ENCODE results near the gene IL11. TPM values are rescaled to one million over a fixed set of nuclear protein-coding genes. Genes with fewer than 3 reads are reported as not detected.

The IL11 gene
- total and polyA plus RNA-seq, 2 of the 13 experiments (the other 11 are each of a cell fraction or from before 2014, with no cell fraction given) = 2.5 to 2.9 TPM

DNA sequence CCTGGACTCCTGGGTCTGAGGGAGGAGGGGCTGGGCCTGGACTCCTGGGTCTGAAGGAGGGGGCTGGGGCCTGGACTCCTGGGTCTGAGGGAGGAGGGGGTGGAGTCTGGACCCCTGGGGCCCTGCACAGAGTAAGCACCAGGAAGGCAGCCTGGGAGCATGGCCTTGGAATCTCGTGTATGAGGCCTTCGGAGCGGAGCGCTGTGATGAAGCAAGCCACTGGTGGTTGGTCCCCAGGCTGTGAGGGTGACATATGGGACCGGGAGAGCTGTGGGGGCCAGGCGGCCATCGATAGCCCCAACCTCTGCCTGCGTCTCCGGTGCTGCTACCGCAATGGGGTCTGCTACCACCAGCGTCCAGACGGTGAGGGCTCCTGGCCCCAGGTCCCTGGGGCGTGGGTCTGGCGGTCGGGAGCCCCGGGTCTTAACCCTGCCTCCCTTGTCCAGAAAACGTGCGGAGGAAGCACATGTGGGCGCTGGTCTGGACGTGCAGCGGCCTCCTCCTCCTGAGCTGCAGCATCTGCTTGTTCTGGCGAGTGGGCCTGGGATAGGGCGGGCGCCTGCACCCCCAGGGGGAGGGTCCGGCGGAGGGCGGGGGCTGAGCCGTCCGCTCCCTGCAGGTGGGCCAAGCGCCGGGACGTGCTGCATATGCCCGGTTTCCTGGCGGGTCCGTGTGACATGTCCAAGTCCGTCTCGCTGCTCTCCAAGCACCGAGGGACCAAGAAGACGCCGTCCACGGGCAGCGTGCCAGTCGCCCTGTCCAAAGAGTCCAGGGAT lies 7.3 kb upstream of the IL11 start (continued):
- TF ChIP-seq SNAPC4 (CRISPR knock-in tag; IDR thresholded peaks at IDR 0.05) = no peak
- no peak for TF ChIP-seq ZNF260 (CRISPR knock-in tag; IDR thresholded peaks at IDR 0.05; ENCODE audit: borderline replicate concordance, low read depth)
- TF ChIP-seq TBP (CRISPR knock-in tag; IDR thresholded peaks at IDR 0.05) = no peak
- TF ChIP-seq, protein P1, sequence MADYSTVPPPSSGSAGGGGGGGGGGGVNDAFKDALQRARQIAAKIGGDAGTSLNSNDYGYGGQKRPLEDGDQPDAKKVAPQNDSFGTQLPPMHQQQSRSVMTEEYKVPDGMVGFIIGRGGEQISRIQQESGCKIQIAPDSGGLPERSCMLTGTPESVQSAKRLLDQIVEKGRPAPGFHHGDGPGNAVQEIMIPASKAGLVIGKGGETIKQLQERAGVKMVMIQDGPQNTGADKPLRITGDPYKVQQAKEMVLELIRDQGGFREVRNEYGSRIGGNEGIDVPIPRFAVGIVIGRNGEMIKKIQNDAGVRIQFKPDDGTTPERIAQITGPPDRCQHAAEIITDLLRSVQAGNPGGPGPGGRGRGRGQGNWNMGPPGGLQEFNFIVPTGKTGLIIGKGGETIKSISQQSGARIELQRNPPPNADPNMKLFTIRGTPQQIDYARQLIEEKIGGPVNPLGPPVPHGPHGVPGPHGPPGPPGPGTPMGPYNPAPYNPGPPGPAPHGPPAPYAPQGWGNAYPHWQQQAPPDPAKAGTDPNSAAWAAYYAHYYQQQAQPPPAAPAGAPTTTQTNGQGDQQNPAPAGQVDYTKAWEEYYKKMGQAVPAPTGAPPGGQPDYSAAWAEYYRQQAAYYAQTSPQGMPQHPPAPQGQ (CRISPR knock-in tag; IDR thresholded peaks at IDR 0.05; ENCODE audit: borderline replicate concordance) = no peak
- TF ChIP-seq GTF2F1 (IDR thresholded peaks at IDR 0.05; ENCODE audit: low read length) = no peak
- no peak for TF ChIP-seq ZNF326 (CRISPR knock-in tag; IDR thresholded peaks at IDR 0.05; ENCODE audit: borderline replicate concordance)
- no peak for TF ChIP-seq ZBTB20 (CRISPR knock-in tag; IDR thresholded peaks at IDR 0.05; ENCODE audit: borderline replicate concordance, low read depth)
- TF ChIP-seq CSRNP1 (CRISPR knock-in tag; IDR thresholded peaks at IDR 0.05) = peak; percentile 28; the same call in 1 of the 2 replicates
- TF ChIP-seq MAFF (IDR thresholded peaks at IDR 0.05; ENCODE audit: low read depth, low read length) = no peak
- no peak for TF ChIP-seq TRAFD1 (CRISPR knock-in tag; IDR thresholded peaks at IDR 0.05; ENCODE audit: borderline replicate concordance)
- TF ChIP-seq MIXL1 (CRISPR knock-in tag; IDR thresholded peaks at IDR 0.05) = no peak
- no peak for TF ChIP-seq ZNF816 (CRISPR knock-in tag; IDR thresholded peaks at IDR 0.05; ENCODE audit: borderline replicate concordance)
- TF ChIP-seq, protein P2, sequence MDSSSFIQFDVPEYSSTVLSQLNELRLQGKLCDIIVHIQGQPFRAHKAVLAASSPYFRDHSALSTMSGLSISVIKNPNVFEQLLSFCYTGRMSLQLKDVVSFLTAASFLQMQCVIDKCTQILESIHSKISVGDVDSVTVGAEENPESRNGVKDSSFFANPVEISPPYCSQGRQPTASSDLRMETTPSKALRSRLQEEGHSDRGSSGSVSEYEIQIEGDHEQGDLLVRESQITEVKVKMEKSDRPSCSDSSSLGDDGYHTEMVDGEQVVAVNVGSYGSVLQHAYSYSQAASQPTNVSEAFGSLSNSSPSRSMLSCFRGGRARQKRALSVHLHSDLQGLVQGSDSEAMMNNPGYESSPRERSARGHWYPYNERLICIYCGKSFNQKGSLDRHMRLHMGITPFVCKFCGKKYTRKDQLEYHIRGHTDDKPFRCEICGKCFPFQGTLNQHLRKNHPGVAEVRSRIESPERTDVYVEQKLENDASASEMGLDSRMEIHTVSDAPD (CRISPR knock-in tag; IDR thresholded peaks at IDR 0.05) = no peak
- TF ChIP-seq ISL2 (CRISPR knock-in tag; IDR thresholded peaks at IDR 0.05) = no peak
